AG10803 (cell line): ENCODE measurements around the gene SORBS2.
A peak's percentile ranks its signal among the peaks of the same experiment; 100 is the strongest.
"Not testable (repeated sequence)": the region's sequence is repeated elsewhere in the genome, so short reads cannot be mapped to it uniquely, and the experiment has no call there.

Source experiments
- DNase-seq: peaks from one replicate; pipeline ENCODE4 v3.0.0; 2010; ENCODE audit warnings: low read depth
- H3K4me3 ChIP-seq: 2 replicates; pipeline ENCODE4 v1.5.1; 2011; ENCODE audit warnings: mild to moderate bottlenecking, low read length, control low read depth
- TF ChIP-seq, protein P1 (sequence below): conservative IDR thresholded peaks from 2 replicates; pipeline ENCODE4 v1.5.1; 2011; ENCODE audit warnings: mild to moderate bottlenecking, low read length, control low read depth, inconsistent platforms

The SORBS2 gene

GRCh38 chr4:185713731-185714130 is 98.3 kb downstream of the SORBS2 start:
- DNase-seq, result no peak
- H3K4me3 ChIP-seq, result no peak overlapping the region
- TF ChIP-seq, protein P1, sequence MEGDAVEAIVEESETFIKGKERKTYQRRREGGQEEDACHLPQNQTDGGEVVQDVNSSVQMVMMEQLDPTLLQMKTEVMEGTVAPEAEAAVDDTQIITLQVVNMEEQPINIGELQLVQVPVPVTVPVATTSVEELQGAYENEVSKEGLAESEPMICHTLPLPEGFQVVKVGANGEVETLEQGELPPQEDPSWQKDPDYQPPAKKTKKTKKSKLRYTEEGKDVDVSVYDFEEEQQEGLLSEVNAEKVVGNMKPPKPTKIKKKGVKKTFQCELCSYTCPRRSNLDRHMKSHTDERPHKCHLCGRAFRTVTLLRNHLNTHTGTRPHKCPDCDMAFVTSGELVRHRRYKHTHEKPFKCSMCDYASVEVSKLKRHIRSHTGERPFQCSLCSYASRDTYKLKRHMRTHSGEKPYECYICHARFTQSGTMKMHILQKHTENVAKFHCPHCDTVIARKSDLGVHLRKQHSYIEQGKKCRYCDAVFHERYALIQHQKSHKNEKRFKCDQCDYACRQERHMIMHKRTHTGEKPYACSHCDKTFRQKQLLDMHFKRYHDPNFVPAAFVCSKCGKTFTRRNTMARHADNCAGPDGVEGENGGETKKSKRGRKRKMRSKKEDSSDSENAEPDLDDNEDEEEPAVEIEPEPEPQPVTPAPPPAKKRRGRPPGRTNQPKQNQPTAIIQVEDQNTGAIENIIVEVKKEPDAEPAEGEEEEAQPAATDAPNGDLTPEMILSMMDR, result no peak

- TF ChIP-seq, protein P1, result no peak
Measured at GRCh38 chr4:185713272-185713671, 98.7 kb downstream of the SORBS2 start.

GRCh38 chr4:185712350-185713024 is 99.5 kb downstream of the SORBS2 start:
- no peak overlapping the region for H3K4me3 ChIP-seq
- no peak for DNase-seq
- TF ChIP-seq, protein P1, result no peak

More at GRCh38 chr4:185713272-185713671, 98.7 kb downstream of the SORBS2 start:
- no peak overlapping the region for H3K4me3 ChIP-seq
- no peak for DNase-seq

DNA sequence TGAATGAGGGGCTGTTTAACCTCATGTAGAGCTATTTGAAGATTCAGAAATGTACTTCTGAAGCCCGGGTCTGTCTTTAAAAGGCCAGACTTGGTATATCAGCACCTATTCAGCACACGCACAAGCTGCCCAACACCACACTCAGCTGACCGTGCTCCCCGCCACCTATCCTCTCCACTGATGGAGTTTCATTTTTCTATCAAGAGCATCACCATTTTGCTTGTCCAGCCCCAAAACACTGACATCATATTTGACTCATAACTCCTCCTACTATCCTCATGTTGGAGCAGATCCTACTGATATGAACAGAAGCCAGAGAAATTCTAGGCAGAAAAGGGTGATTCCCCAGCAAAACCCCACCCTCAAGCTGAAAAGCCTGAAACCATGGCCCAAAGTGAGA is 100.3 kb downstream of the SORBS2 start:
- DNase-seq, result no peak
- no peak overlapping the region for H3K4me3 ChIP-seq
- TF ChIP-seq, protein P1, result no peak

GRCh38 chr4:185710487-185710995 is 101.5 kb downstream of the SORBS2 start:
- TF ChIP-seq, protein P1, result no peak
- no peak overlapping the region for H3K4me3 ChIP-seq
- DNase-seq, result no peak

DNA sequence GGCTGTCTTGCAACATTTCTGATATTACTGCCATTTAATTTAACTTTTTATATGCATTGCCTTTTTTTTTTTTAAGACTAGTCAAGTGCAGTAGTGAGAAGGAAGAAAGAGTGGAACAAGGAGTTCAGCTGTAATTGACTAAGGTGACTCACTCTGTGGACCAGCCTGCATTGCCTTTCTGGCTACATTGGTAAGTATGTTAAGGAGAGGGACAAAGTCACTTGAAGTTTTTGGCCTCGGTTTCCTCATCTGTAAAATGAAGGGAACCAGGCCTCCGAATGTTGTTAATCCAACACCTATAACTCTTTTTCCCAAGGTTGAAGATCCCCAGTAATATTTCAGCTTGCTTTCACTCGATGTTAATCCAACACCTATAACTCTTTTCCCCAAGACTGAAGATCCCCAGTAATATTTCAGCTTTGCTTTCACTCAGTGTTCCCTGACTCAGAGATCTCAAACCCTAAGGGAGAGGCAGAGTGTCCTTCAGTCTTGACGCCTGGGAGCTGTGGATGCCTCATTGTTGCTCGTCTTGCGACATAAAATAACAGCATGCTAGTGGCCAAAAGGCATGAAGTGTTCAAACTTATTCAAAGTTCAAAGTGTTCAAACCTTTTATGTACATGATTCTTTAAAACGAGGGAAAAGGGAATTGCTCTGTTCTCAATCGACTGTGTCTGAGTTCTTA is 102.0 kb downstream of the SORBS2 start:
- DNase-seq, result peak; percentile 20
- TF ChIP-seq, protein P1, result no peak
- no peak overlapping the region for H3K4me3 ChIP-seq

- TF ChIP-seq, protein P1, result no peak
- no peak overlapping the region for H3K4me3 ChIP-seq
- DNase-seq, result peak; percentile 17
Measured at GRCh38 chr4:185708348-185708747, 103.6 kb downstream of the SORBS2 start.

GRCh38 chr4:185707622-185708021 is 104.4 kb downstream of the SORBS2 start:
- not testable (repeated sequence) for DNase-seq, H3K4me3 ChIP-seq
